Keratinocyte (primary cell): ENCODE data around the gene BNIP1. TPM values are rescaled to one million over a fixed set of nuclear protein-coding genes. Genes with fewer than 3 reads are reported as not detected.
A peak's percentile ranks its signal among the peaks of the same experiment; 100 is the strongest.
"Not testable (repeated sequence)": the region's sequence is repeated elsewhere in the genome, so short reads cannot be mapped to it uniquely, and the experiment has no call there.

Source experiments
- DNase-seq: peaks from one replicate; pipeline ENCODE4 v3.0.0-alpha.2; 2011; ENCODE audit warnings: low read depth, missing footprints, low spot score
- FAIRE-seq: peaks from 2 replicates; lab custom pipeline; 2011; peaks lifted over from hg19 to GRCh38; lab: Jason Lieb, UNC
- H2AFZ ChIP-seq: 2 replicates; pipeline ENCODE4 v1.6.0; 2012; ENCODE audit warnings: low read length, control low read depth, inconsistent platforms; ENCODE audit not compliant: control insufficient read depth
- H3K27ac ChIP-seq: 2 replicates; pipeline ENCODE4 v1.5.1; 2011; ENCODE audit warnings: low read length; ENCODE audit not compliant: control insufficient read depth, insufficient read depth
- H3K27me3 ChIP-seq: 3 replicates; pipeline ENCODE4 v1.6.0; 2011; ENCODE audit warnings: low read length; ENCODE audit not compliant: control insufficient read depth, insufficient read depth; ENCODE audit errors: extremely low read depth
- H3K36me3 ChIP-seq, 2 experiments: 2 replicates in 1 of 2; 3 replicates in 1 of 2; pipeline ENCODE4 v1.5.1; 2011; ENCODE audit warnings: low read length in 2 of 2, mild to moderate bottlenecking in 1 of 2; ENCODE audit not compliant: control insufficient read depth in 2 of 2, insufficient read depth in 2 of 2; ENCODE audit errors: extremely low read depth in 1 of 2
- H3K4me1 ChIP-seq: 3 replicates; pipeline ENCODE4 v1.5.1; 2011; ENCODE audit warnings: low read length; ENCODE audit not compliant: control insufficient read depth, insufficient read depth; ENCODE audit errors: extremely low read depth
- H3K4me2 ChIP-seq: 3 replicates; pipeline ENCODE4 v1.6.0; 2011; ENCODE audit warnings: low read depth, low read length; ENCODE audit not compliant: control insufficient read depth, insufficient read depth; ENCODE audit errors: extremely low read depth
- H3K4me3 ChIP-seq, 3 experiments: fragments of 200-600 bp in 1 of 3; sonication (generic) in 1 of 3; 2 replicates in 2 of 3; 3 replicates in 1 of 3; pipeline ENCODE4 v1.5.1; 2011 to 2016; ENCODE audit warnings: low read length in 3 of 3, mild to moderate bottlenecking in 3 of 3, control low read depth in 2 of 3, inconsistent platforms in 1 of 3, low read depth in 1 of 3, mixed read lengths in 1 of 3, mixed run types in 1 of 3, moderate library complexity in 1 of 3; ENCODE audit not compliant: control insufficient read depth in 2 of 3, insufficient read depth in 2 of 3; ENCODE audit errors: extremely low read depth in 1 of 3
- H3K79me2 ChIP-seq: 2 replicates; pipeline ENCODE4 v1.6.0; 2012; ENCODE audit warnings: low read length; ENCODE audit not compliant: control insufficient read depth, insufficient read depth
- H3K9ac ChIP-seq: 3 replicates; pipeline ENCODE4 v1.6.0; 2011; ENCODE audit warnings: low read length; ENCODE audit not compliant: control insufficient read depth, insufficient read depth; ENCODE audit errors: extremely low read depth
- H3K9me1 ChIP-seq: 3 replicates; pipeline ENCODE4 v1.6.0; 2011; ENCODE audit warnings: low read length; ENCODE audit not compliant: control insufficient read depth, insufficient read depth; ENCODE audit errors: extremely low read depth
- H3K9me3 ChIP-seq: 2 replicates; pipeline ENCODE4 v1.5.1; 2012; ENCODE audit warnings: low read depth, low read length; ENCODE audit not compliant: control insufficient read depth
- H4K20me1 ChIP-seq: 3 replicates; pipeline ENCODE4 v1.6.0; 2011; ENCODE audit warnings: low read length; ENCODE audit not compliant: control insufficient read depth, insufficient read depth; ENCODE audit errors: extremely low read depth
- EZH2 ChIP-seq: IDR thresholded peaks from one replicate; pipeline ENCODE4 v1.6.1; 2012; ENCODE audit warnings: inconsistent platforms, mild to moderate bottlenecking, low read length, moderate library complexity
- dilution Hi-C: fragments of 300-500 bp; cut with MboI; formaldehyde crosslinking; loops from one replicate; pipeline ENCODE4 v1.7.0; 2020; ENCODE audit warnings: low sequenced_read_pairs; ENCODE audit not compliant: extremely low pct_ligation_motif_present
- polyA plus RNA-seq, 5 experiments: library from polyadenylated mRNA; depleted of rRNA in 3 of 5; stranded (reverse) in 3 of 5; stranded (forward) in 1 of 5; unstranded in 1 of 5; fragments of >200 nt; gene quantifications; 1 replicate in 1 of 5; 2 replicates in 3 of 5; 3 replicates in 1 of 5; pipeline versions ENCODE4 v1.2.1 to v1.2.3, GENCODE V29; 2011 to 2012; ENCODE audit warnings: missing spikeins in 2 of 5, low read depth in 1 of 5, low replicate concordance in 1 of 5
- TF ChIP-seq, protein P1 (sequence below), 3 experiments: IDR thresholded peaks in 1 of 3; conservative IDR thresholded peaks in 1 of 3; optimal IDR thresholded peaks in 1 of 3; 2 replicates in 2 of 3; 3 replicates in 1 of 3; pipeline versions ENCODE3 to v1.5.1; 2011; ENCODE audit warnings: low read length in 3 of 3, mild to moderate bottlenecking in 3 of 3, moderate library complexity in 2 of 3, control low read depth in 1 of 3, inconsistent platforms in 1 of 3; ENCODE audit not compliant: insufficient read depth in 2 of 3; ENCODE audit errors: extremely low read depth in 1 of 3

BNIP1 gene
- polyA plus RNA-seq, 1 donor (not counting 4 experiments of a cell fraction or from before 2014, with no cell fraction given): 18.2 TPM

DNA sequence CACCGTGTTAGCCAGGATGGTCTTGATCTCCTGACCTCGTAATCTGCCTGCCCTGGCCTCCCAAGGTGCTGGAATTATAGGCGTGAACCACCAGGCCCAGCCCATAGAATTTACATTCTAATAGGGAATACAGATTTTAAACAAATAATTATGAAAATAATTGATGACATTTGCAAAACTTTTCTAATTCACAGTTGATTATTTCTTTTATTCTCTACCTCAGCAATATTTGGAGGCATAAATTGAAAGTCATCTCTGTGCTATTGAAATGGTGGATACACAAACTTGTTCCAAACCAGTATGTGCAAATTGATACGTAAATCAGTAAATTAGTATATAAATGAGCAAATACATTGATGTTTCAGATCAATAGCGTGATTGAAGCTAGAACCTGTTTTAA, 8.2 kb downstream of the BNIP1 start:
- Histone ChIP-seq H3K4me2 (no peak overlapping the region), H3K9me3 (no peaks in the 10 kb centered on the region), H3K9me1 (no peaks in the 10 kb centered on the region), H3K36me3 (peaks cover 9 to 10% of the 10 kb centered on the region in 2 experiments), H3K4me3 (no peak overlapping the region), H3K9ac (no peak overlapping the region), H4K20me1 (no peaks in the 10 kb centered on the region), H3K27me3 (no peaks in the 10 kb centered on the region), H3K79me2 (no peaks in the 10 kb centered on the region), H3K27ac (no peak overlapping the region), H2AFZ (no peak overlapping the region), H3K4me1 (no peaks in the 10 kb centered on the region)
- TF ChIP-seq EZH2: no peak
- dilution Hi-C loops: no loop called here
- FAIRE-seq (no peak), DNase-seq (no peak)

DNA sequence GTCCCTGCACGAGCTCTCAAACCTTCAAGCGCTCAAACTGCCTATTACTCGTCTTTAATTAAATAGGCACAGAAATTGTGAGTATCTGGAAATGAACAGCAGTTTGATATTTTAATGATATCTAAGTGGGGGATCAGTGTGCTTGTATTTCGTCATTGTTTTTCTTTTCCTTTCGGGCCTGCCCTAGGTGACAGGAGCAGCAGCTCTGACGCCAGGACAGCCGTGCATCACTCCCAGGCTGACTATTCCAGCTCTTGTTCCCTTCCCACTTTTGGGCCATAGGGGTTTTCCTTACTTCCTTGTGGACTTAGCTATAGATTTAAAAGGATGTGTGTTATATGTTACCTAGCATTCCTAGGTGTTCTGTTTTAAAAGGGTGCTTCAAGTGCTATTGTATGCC, 9.5 kb downstream of the BNIP1 start:
- Histone ChIP-seq H3K9me3 (no peaks in the 10 kb centered on the region), H3K4me3 (no peak overlapping the region), H3K4me1 (no peaks in the 10 kb centered on the region), H3K9me1 (no peaks in the 10 kb centered on the region), H2AFZ (no peak overlapping the region), H4K20me1 (no peaks in the 10 kb centered on the region), H3K9ac (no peak overlapping the region), H3K36me3 (peaks cover 7 to 10% of the 10 kb centered on the region in 2 experiments), H3K79me2 (no peaks in the 10 kb centered on the region), H3K27me3 (no peaks in the 10 kb centered on the region), H3K27ac (peak overlapping the region; percentile 21), H3K4me2 (no peak overlapping the region)
- DNase-seq (no peak), FAIRE-seq (no peak)
- TF ChIP-seq, protein P1, sequence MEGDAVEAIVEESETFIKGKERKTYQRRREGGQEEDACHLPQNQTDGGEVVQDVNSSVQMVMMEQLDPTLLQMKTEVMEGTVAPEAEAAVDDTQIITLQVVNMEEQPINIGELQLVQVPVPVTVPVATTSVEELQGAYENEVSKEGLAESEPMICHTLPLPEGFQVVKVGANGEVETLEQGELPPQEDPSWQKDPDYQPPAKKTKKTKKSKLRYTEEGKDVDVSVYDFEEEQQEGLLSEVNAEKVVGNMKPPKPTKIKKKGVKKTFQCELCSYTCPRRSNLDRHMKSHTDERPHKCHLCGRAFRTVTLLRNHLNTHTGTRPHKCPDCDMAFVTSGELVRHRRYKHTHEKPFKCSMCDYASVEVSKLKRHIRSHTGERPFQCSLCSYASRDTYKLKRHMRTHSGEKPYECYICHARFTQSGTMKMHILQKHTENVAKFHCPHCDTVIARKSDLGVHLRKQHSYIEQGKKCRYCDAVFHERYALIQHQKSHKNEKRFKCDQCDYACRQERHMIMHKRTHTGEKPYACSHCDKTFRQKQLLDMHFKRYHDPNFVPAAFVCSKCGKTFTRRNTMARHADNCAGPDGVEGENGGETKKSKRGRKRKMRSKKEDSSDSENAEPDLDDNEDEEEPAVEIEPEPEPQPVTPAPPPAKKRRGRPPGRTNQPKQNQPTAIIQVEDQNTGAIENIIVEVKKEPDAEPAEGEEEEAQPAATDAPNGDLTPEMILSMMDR (optimal IDR thresholded peaks at IDR 0.05 in 1 of 3, IDR thresholded peaks at IDR 0.05 in 1 of 3, conservative IDR thresholded peaks at IDR 0.05 in 1 of 3; ENCODE audit: extremely low read depth in 1 of 3, insufficient read depth in 2 of 3, low read length in 3 of 3): no peak
- no peak for TF ChIP-seq EZH2
- dilution Hi-C loops: no loop called here

DNA sequence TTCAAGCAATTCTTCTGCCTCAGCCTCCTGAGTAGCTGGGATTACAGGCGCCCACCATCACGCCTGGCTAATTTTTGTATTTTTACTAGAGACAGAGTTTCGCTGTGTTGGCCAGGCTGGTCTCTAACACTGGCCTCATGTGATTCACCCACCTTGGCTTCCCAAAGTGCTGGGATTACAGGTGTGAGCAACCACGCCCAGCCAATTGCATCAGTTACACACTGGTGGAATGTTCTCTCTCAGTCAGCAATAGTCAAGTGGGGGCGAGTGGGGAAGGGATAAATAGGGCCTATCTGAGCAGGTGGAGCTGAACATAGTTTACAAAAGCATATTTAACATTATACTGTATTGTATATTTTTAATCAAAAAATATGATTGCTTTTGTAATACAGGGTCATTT, 10.3 kb downstream of the BNIP1 start:
- H3K9ac ChIP-seq, dilution Hi-C loops, H3K9me3 ChIP-seq, H3K36me3 ChIP-seq, FAIRE-seq, H3K4me1 ChIP-seq, DNase-seq, H3K27me3 ChIP-seq, H3K9me1 ChIP-seq, H3K79me2 ChIP-seq, H3K4me3 ChIP-seq, H3K4me2 ChIP-seq, H4K20me1 ChIP-seq, H2AFZ ChIP-seq: not testable (repeated sequence)
- peak overlapping the region; percentile 49 for H3K27ac ChIP-seq
